ENCODE results near the gene RNF157. TPM values are rescaled to one million over a fixed set of nuclear protein-coding genes. Genes with fewer than 3 reads are reported as not detected.

Gene RNF157
- total RNA-seq, 1 donor from 2014 or later = 15.8 TPM

DNA sequence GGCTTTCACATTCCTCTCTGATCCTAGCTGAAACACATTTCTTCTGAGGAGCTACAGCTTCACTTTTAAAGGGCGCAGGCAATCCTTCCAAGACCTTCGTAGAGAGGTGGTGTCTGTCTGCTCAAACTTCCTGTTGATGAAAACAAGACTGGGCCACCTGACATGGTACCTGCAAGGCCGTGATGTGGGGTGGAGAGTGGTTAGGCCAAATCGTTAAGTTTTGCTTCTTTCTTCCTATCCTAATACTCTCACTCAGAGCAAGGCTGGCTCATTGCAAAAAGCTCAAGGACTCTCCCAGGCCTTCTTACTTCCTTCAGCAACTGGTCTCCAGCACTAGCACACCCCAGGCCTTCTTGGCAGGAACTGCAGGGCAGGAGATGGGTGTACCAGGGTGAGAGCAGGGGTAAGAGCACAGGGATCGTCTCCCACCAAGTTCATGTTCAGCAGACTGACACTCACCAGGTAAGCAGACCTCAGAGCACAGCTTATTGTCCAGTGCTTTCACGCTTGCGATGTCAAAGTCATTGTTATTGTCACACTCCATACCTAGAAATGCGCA lies 88.3 kb downstream of the RNF157 start:
- intact Hi-C loops (cut with DNase I) = no loop called here
- ATAC-seq (no peak), DNase-seq (ENCODE audit: low spot score) (no peak)

DNA sequence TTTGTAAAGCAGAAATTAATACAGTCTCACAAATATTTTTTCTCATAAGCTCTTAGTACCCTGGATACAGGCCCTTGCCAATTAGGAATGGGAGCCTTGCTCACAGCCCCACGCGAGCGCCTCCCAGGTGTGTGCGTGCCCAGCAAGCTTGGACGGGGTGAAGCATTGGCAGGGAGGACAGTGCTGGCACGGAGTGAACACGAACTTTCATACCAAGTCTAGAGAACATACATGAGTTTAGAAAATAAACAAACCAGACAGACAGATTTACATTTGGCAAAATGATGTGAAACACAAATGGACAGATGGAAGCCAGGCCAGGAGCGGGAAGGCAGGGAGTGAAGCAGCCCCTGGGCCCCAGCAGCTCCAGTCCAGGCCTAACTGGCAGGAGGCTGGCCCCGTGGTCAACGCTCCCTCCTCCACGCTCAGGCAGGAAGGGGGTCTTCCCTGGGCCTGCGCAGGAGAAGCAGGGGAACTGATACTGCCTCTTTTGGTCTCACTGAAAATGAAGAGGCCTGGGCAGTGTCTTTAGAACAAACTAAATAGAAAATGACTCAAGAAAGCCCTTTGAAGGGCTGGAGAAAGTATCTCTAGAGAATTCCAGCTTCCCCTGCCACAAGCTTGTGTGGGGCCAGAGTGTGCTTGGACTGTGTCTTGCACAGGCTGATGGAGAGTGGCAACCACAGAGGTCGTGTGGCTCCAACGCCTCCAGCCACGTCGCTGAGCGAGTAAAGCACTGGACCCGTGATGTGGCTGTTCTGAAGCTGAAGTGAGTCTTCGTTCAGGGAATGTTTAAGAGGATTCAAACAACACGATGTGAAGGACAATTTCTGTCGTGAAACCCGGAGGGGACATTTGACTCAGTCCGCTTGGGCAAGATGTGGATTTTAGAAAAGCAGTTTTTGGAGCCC lies 89.3 kb downstream of the RNF157 start:
- no peak for DNase-seq (ENCODE audit: low spot score)

DNA sequence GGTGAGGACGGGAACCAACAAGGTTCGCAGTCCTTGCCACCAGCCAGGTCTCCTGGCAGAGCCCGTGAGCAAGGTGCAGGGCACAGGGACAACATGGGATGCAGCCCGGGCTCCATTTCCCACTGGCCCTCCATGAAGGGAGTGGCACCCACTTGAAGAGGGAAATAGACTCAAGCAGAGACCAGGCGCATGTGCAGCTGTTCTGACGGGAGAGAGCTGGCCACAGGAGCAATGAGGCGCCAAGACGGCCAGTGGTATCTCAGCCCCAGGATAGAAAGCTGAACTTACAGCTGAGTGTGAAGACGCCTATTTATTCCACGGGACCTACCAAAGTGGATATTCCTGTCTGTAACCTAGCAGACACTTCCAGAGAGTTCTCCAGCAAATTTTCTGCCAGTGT lies 91.1 kb downstream of the RNF157 start:
- ATAC-seq = no peak
- peak; percentile 42 for DNase-seq (ENCODE audit: low spot score)
- intact Hi-C loops (cut with DNase I) = no loop called here

More for the DNA sequence above, 89.3 kb downstream of the RNF157 start:
- intact Hi-C loops (cut with DNase I) = no loop called here
- ATAC-seq = no peak

DNA sequence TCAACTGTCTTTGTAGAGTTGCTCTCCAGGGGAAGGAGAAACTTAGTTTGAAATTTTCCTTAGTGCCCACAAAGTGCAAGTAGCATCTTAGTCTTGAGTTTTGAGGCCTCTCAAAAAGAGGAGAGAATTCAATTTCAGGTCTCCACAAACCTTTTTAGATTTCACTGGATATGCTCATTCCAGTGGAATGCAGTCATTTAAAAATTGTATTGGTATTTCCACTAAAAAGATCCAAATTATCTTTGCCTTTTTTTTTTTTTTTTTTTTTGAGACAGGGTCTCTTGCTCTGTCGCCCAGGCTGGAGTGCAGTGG lies 92.3 kb downstream of the RNF157 start:
- ATAC-seq (no peak), DNase-seq (ENCODE audit: low spot score) (no peak)
- intact Hi-C loops (cut with DNase I) = no loop called here

DNA sequence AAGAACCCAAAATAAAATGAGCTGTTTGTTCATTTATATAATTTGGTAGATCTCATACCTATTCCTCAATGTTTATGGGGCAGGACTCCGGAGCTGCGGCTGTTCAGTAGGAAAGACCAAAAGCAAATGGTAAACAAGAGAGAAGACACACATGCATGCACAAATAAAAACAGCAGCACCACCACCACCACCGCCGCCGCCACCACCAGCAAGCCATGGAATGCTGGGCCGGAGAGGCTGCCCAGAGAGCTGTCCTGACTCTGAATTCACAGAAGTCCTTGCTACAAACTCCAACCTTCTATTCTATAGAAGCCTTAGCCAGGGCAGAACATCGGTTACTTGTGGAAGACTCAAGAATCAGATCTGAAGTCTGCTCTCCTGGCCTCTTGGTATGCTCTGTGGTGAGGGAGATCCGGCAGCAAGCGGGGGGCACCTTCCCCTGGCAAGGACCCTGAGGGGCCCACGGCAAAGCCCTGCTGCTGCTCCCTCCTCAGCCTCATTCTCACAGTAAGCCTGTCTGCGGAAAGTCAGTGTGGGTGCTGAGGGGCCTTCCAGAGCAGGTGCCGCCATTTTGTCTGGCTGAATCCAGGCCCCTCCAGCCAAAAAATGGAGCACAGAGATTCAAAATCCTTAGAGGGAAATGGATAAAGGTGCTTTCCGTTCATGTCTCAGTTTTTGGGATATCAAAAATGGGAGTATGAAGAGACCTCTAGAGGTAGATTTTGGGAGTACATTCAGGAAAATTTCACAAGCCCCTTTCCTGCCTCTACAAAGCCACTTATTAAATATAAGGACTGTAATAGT lies 92.9 kb downstream of the RNF157 start:
- intact Hi-C loops (cut with DNase I) = no loop called here
- ATAC-seq = no peak
- peak; percentile 51 for DNase-seq (ENCODE audit: low spot score)

DNA sequence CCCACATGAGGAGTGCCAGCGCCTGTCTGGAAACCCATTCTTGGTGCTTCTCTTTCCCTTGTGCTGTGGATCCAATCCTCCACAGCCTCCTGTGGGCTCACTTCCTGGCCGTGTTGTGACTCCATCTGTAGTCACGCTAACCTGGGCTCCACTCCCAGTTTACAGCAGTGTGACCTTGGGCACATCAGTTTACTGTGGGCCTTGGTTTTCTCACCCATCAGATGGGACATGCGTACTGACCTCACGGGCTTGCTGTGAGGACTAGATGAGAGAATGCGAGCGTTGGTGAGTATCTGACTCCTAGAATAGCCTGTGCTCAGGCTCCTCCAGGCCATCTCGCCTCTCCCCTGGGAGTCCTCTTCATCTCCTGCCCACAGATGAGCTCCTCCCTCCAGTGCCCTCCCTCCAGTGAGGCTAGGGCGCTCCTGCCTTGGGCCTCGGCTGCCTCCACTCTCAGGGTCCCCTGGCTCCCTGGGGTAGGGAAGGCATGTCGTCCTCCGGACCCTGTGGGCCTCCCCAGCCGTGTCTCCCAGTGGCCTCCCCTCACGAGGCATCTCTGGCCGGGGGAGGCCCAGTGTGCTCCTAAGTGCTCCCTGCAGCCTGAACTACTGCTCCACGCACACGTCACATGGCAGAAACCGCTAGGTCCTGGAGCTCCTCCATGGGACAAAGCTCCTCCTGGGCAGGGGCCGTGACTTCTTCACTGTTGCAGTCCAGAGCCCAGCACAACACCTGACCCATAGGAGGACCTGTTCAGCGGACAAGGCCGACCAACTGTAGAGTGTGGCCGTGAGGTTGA lies 94.0 kb downstream of the RNF157 start:
- peak; percentile 37 for ATAC-seq
- intact Hi-C loops (cut with DNase I) = no loop called here
- peak; percentile 51 for DNase-seq (ENCODE audit: low spot score)

DNA sequence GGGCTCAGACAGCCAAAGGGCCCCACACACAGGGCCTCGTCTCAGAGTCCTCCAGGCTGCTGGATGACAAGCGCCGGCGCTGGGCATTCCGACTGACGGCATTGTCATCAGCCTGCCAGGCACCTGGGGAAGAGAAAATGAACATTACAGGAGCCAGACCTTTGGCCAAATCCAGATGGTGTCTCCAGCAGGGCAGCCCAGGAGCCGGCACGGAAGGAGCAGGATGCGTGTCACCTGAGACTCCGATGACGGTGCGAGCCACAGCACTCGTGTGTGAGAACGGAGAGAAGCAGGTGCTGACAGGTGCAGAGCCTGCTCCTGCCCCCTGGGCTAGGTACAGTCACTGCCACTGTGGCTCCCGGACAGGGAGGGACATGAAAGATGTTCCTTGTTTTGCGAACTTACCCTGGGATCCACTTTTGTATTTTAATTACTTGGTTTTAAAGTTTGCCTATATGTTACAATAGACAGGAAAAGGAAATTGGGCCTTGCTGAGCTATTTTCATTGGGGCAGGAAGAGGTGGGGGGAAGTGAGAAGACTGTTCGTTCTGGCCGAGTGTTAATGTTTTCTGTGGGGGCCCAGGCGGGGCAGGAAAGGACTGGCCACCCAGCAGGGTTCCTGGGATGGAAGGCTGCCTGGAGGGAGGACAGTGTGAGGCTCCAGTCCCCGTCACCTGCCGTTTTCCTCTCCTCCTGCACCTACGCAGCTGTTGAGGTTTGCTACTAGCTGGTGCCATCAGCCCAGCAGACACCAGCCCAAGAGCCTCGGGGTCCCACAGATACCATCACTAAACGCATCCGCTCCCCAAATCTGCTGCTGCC lies 94.9 kb downstream of the RNF157 start:
- ATAC-seq = no peak
- peak; percentile 57 for DNase-seq (ENCODE audit: low spot score)
- intact Hi-C loops (cut with DNase I) = no loop called here

DNA sequence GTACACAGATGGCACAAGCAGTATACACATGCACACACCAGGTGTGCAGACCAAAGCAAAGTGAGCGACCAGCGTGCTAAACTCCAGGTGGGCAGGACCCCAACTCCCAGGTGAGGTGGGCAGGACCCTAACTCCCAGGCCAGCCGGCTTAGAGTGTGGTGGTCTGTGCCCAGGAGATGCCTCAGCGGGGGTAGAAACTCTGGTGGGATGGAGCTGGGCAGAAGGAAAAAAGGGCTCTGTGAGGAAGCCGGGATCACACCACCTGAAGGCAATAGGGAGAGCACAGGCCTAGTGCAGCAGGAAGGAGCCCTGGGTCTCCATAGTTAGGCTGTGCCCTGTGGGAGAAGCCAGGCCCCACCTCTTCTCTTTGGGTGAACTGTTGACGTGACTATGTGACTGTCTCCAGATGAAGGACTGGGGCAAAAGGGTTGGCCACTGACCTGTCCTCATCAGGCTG lies 97.7 kb downstream of the RNF157 start:
- intact Hi-C loops (cut with DNase I) = no loop called here
- ATAC-seq = no peak
- peak; percentile 54 for DNase-seq (ENCODE audit: low spot score)

DNA sequence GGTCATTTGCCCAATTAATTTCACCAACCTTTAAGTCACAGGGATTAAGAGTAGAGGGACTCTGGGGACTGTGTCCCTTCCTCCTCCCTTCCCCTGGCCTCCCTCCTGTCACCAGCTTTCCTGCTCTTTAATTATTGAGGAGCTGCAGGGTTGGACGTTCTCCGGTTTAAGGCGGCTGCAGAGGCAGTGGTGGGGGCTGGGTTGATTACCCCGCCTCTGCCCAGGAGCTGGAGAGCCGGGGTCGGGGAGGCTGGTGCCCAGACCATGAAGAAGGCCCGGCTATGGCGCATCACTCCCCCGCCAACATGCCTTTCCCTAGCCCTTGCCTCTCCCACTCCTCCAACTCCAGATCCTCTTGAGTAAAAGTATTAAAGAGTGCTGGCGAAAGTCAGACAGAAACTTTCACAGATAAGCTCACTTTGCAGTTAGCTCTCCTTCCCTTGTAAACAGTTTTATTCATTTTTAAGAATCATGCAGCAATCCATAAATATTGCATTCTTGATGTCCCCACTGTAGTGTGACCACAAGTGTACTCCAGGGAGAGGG lies 98.2 kb downstream of the RNF157 start:
- DNase-seq (ENCODE audit: low spot score) (peak; percentile 56), ATAC-seq (no peak)
- intact Hi-C loops (cut with DNase I) = no loop called here

DNA sequence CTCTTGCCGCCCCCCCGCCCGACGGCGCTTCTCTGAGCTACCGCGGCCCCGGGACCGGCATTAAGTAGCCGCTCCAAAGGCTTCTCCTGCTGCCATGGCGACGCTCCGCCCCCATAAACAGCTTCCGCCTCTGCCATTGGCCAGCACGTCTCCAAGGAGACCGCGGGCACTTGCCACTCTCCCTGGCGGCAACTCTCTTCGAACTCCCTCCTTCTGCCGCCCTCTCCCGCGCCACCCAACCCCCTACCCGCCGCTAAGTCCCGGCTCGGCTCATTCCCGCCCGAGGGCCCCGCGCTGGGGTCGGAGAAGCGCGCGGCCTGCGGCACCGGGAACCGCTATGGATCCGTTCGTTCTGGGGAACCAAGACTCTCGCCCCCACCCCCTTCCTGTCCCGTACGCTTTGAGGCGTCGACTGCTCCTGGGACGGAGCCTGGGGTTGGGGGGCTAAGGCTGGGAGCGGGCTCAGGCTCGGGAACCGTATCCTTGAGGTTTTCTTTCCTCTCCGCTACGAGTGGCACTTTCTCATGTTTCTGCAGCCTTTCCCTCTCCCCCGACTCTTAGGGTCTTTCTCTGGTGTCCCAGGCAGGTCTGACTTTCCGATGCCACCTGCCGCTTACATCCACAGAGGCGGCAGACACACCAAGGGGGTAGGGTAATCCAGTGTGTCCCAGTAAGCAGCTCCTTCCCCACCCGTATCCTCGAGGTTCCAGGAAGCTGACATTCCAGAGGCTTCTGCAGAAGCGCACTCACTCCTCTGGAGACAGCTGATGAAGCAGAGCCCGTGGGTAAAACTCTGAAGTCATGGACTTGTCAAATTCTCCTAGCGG lies 98.9 kb downstream of the RNF157 start, which contains the start of gene FOXJ1:
TSS of gene FOXJ1 (minus strand) at position 34 of the 827 bp plus-strand sequence. CDS start 850 bp downstream, outside the sequence.
- DNase-seq (ENCODE audit: low spot score) (peak; percentile 93), ATAC-seq (peak; percentile 93)
- intact Hi-C loops (cut with DNase I) = no loop called here

DNA sequence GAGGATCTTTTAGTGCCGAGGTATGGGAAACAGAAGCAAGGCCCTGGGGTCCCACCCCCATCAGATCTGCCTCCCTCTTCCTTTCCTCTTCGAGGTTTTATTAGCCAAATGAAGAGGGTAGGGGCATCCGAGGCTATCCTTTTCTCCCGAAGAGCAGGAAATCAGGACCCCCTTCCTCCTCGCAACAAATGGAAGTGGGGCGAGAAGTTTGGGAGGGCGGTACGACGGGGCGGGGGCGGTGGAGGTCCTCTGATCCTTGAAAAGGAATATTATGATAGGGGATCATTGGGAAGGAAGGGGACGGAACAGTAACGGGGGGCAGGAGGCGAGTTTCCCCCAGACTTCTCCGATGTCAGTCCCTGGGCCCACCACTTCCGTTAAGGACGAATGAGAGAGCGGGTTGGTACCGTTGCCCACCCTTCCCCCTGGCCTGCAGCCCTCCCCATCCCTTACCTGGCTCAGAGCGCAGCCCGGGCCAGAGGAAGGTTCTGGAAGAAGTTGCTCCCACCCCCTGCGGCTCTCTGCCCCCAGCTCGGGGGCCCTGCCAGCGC lies 99.6 kb downstream of the RNF157 start:
- no peak for ATAC-seq
- intact Hi-C loops (cut with DNase I) = no loop called here
- no peak for DNase-seq (ENCODE audit: low spot score)

DNA sequence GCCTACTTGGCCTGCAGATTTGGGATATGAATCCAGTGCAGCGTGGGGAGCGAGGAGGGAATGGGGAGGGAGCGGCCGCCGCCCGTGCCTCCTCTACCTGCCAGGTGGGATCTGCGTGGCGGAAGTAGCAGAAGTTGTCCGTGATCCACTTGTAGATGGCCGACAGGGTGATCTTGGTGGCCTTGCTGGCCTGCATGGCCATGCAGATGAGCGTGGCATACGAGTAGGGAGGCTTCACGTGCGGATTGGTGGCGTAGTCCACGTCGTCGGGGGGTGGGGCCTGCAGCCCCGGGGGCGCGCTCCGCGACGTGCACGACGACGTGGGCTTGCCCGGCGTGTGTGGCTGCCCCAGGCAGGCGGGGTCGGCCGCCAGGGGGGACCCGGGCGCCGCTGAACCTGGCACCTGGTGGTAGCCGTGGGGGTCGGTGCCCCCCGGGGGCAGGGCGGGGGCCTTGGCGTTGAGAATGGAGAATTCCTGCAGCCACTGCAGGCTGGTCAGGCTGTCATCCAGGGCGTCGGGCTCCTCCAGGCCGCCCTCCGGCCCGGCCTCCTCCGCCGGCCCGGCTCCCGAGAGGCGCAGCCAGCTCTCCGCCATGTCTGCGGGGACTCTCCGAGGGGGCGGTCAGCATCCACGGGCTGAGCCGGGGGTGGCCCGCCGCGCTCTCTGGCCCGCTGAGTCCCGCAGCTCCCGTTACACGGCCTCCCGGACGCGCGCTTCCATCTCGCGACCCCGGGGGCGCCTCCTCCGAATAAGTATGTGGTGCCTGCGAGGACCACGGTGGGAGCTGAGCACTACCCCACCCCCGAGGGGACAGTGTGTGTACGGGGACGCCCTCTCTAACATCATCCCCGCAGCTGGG lies 100.3 kb downstream of the RNF157 start:
- DNase-seq (ENCODE audit: low spot score) (no peak), ATAC-seq (no peak)
- intact Hi-C loops (cut with DNase I) = no loop called here

DNA sequence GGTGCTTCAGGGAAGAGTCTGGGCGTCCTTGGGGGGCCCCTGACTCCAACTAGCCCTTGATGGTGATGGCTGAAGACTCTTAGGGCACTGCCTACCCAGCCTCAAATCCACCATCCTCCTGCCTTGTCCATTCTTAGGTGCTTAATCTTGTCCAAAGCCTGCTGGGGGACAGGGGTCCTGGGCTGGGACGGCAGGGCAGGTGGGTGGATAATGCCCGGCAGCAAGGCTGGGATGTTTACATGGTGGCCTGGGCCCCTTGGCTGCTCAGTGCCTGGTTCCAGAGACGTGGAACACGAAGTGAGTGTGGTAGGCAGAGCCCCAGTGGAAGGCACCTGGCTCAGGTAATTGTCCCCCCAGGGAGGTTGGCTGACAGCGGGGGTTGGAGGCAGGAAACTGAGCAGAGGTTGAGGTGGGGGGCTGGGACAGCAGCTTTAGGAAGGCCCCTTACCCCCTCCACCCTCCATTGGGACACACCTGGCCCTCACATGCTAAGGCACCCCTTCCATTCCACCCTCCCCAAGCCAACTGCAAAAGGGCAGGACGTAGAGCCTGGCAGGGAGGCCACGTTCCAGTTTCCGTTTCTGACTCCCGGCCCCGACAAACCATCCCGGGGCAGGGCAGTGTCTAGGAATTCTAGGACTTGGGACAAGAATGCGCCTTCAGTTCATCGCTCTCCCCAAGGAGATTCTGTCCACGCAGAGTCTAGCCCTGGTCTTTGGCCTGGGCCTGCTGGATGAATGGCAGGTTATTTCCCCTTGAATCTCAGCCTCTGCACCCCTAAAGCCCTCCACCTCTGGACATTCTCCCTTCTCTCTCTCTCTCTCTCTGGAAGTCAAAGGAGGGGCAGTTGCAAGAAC lies 101.2 kb downstream of the RNF157 start:
- ATAC-seq = no peak
- intact Hi-C loops (cut with DNase I) = no loop called here

DNA sequence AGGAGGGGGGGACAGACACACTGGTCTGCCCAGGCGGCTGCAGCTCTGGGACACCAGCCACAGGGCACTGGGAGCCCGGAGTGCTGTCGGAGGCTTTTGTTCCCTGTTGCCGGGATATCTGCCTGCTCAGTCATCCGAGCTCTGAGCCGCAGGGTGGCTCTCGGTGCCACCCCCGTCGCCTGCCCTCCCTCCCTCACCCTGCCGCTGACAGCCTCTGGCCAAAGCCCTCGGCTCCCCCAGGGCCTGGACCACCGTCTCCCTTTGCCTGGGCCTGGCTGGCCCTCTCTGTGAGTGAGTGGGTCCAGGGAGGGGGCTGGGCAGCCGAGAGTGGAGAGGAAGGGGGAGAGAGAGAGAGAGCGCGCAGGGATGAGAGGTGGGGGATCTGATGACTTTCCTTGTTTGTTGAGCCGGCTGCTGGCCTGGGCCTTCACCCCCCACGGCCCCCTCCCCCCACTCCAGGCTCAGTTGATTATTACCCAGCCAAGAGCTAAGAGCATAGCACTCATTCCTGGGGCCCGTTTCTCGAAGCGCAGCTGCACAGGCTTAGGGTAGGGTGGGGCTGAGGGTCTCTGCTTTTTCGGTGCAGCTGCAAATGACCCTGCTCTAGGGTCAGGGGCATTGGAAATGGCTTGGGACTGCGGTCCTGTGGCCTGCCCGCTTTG lies 101.9 kb downstream of the RNF157 start:
- intact Hi-C loops (cut with DNase I) = no loop called here
- DNase-seq (ENCODE audit: low spot score) (no peak), ATAC-seq (no peak)

More for the DNA sequence above, 101.2 kb downstream of the RNF157 start:
- no peak for DNase-seq (ENCODE audit: low spot score)

Measured in sciatic nerve (tissue), 2 donors.